Glutamatergic neuron (in vitro differentiated cells): ENCODE results near the gene NCOR2. TPM values are rescaled to one million over a fixed set of nuclear protein-coding genes. Genes with fewer than 3 reads are reported as not detected.

Source experiments
- DNase-seq: peaks from one replicate; pipeline ENCODE4 v3.0.0; 2022
- H3K27ac Mint-ChIP-seq: one replicate; pipeline ENCODE4 v1.8.0; 2020; ENCODE audit warnings: mild to moderate bottlenecking, mixed read lengths, inconsistent platforms; ENCODE audit not compliant: unreplicated experiment
- H3K27me3 Mint-ChIP-seq: one replicate; pipeline ENCODE4 v1.8.0; 2020; ENCODE audit warnings: mild to moderate bottlenecking, moderate library complexity, mixed read lengths, inconsistent platforms; ENCODE audit not compliant: unreplicated experiment
- H3K36me3 Mint-ChIP-seq: one replicate; pipeline ENCODE4 v1.8.0; 2020; ENCODE audit warnings: mild to moderate bottlenecking, mixed read lengths, inconsistent platforms; ENCODE audit not compliant: unreplicated experiment
- H3K4me1 Mint-ChIP-seq: one replicate; pipeline ENCODE4 v1.8.0; 2020; ENCODE audit warnings: mild to moderate bottlenecking, low read depth, mixed read lengths, inconsistent platforms; ENCODE audit not compliant: unreplicated experiment
- H3K4me3 Mint-ChIP-seq: one replicate; pipeline ENCODE4 v1.8.0; 2020; ENCODE audit warnings: mild to moderate bottlenecking, mixed read lengths, inconsistent platforms; ENCODE audit not compliant: unreplicated experiment
- H3K9me3 Mint-ChIP-seq: one replicate; pipeline ENCODE4 v1.8.0; 2020; ENCODE audit warnings: mild to moderate bottlenecking, moderate library complexity, mixed read lengths, inconsistent platforms; ENCODE audit not compliant: unreplicated experiment
- total RNA-seq: library from RNA; stranded (reverse); fragmentation: NEBNext Ultra II Directional; extraction: Animal tissue kit (Norgen Biotek cat#: 25700); gene quantifications from one replicate; pipeline ENCODE4 v1.2.1, GENCODE V29; 2021; ENCODE audit not compliant: unreplicated experiment
- TF ChIP-seq, protein P1 (sequence below): fragments of 200-600 bp; sonication (generic); IDR thresholded peaks from one replicate; pipeline ENCODE4 v1.5.0; 2021; ENCODE audit not compliant: partially characterized antibody, unreplicated experiment

NCOR2 gene
- total RNA-seq, 1 donor from 2014 or later = 360 TPM

- peaks cover 1% of the 10 kb centered on the region for H3K27me3 Mint-ChIP-seq
- no peak overlapping the region for H3K27ac Mint-ChIP-seq
- TF ChIP-seq, protein P1, sequence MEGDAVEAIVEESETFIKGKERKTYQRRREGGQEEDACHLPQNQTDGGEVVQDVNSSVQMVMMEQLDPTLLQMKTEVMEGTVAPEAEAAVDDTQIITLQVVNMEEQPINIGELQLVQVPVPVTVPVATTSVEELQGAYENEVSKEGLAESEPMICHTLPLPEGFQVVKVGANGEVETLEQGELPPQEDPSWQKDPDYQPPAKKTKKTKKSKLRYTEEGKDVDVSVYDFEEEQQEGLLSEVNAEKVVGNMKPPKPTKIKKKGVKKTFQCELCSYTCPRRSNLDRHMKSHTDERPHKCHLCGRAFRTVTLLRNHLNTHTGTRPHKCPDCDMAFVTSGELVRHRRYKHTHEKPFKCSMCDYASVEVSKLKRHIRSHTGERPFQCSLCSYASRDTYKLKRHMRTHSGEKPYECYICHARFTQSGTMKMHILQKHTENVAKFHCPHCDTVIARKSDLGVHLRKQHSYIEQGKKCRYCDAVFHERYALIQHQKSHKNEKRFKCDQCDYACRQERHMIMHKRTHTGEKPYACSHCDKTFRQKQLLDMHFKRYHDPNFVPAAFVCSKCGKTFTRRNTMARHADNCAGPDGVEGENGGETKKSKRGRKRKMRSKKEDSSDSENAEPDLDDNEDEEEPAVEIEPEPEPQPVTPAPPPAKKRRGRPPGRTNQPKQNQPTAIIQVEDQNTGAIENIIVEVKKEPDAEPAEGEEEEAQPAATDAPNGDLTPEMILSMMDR = no peak
- H3K4me3 Mint-ChIP-seq = no peak overlapping the region
- peaks cover 8% of the 10 kb centered on the region for H3K9me3 Mint-ChIP-seq
- H3K4me1 Mint-ChIP-seq = peaks cover 35% of the 10 kb centered on the region
- DNase-seq = no peak
- no peaks in the 10 kb centered on the region for H3K36me3 Mint-ChIP-seq
Observed at GRCh38 chr12:124547626-124548025, 19.8 kb downstream of the NCOR2 start.

GRCh38 chr12:124545508-124546418, 21.6 kb downstream of the NCOR2 start:
- Mint-ChIP-seq H3K27me3 (peaks cover 2% of the 10 kb centered on the region), H3K27ac (no peak overlapping the region), H3K9me3 (peaks cover 5% of the 10 kb centered on the region)

DNA sequence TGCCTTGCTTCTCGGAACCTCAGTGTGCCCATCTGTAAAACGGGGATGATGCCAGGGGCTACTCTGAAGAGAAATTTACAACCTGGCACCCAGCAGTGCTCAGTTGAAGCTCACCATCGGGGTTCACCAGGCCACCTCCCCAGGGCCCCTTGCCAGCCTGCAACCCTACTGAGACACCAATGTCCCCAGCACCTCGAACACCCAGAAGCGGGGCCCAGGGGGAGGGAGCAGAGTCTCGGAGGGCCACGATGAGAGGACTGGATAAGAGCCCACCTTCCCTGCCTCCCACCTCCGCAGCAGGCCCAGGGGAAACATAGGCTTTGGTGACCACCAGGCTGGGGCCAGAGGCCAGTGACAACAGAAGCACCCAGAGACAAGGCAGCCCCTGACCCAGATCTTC, 22.4 kb downstream of the NCOR2 start:
- peaks cover 16% of the 10 kb centered on the region for H3K4me1 Mint-ChIP-seq

More at GRCh38 chr12:124545508-124546418, 21.6 kb downstream of the NCOR2 start:
- Mint-ChIP-seq H3K4me3 (no peak overlapping the region), H3K36me3 (no peaks in the 10 kb centered on the region), H3K4me1 (peaks cover 22% of the 10 kb centered on the region)
- DNase-seq = no peak
- TF ChIP-seq, protein P1 = no peak

GRCh38 chr12:124544311-124544970, 23.0 kb downstream of the NCOR2 start:
- peaks cover 19% of the 10 kb centered on the region for H3K4me1 Mint-ChIP-seq
- H3K36me3 Mint-ChIP-seq = no peaks in the 10 kb centered on the region
- H3K27me3 Mint-ChIP-seq = peaks cover 6% of the 10 kb centered on the region
- peak overlapping the region; percentile 76 for H3K27ac Mint-ChIP-seq
- DNase-seq = no peak
- H3K4me3 Mint-ChIP-seq = no peak overlapping the region
- TF ChIP-seq, protein P1 = no peak
- H3K9me3 Mint-ChIP-seq = peaks cover 5% of the 10 kb centered on the region

More for the DNA sequence above, 22.4 kb downstream of the NCOR2 start:
- DNase-seq = no peak
- Mint-ChIP-seq H3K36me3 (no peaks in the 10 kb centered on the region), H3K27ac (peak overlapping the region; percentile 66), H3K4me3 (no peak overlapping the region), H3K27me3 (peaks cover 2% of the 10 kb centered on the region), H3K9me3 (peaks cover 5% of the 10 kb centered on the region)
- TF ChIP-seq, protein P1 = no peak
